CD4-positive, alpha-beta T cell (primary cell): Measurements from ENCODE around the gene NR1H4. TPM values are rescaled to one million over a fixed set of nuclear protein-coding genes. Genes with fewer than 3 reads are reported as not detected.

Experiments used
- ATAC-seq: fragments of 200-7000 bp; cut with Tn5 transposase; one replicate; pipeline ENCODE4 v1.10.0; 2022; ENCODE audit warnings: mild to moderate bottlenecking; ENCODE audit not compliant: poor library complexity
- CTCF ChIA-PET: fragments of 350-600 bp; sonication (Branson Sonifier 250); formaldehyde crosslinking; loops from one replicate; lab custom pipeline; 2021; ENCODE audit warnings: antibody characterized with exemption, inconsistent platforms; lab: Charles Lee
- POLR2A ChIA-PET: fragments of 350-600 bp; sonication (Branson Sonifier 250); formaldehyde crosslinking; loops from one replicate; lab custom pipeline; 2021; ENCODE audit warnings: antibody characterized with exemption, inconsistent platforms; lab: Charles Lee
- DNase-seq, 14 experiments: peaks; one replicate each; pipeline ENCODE4 v3.0.0-alpha.2; 2013 to 2020; ENCODE audit warnings: mixed read lengths in 2 of 14
- H3K27ac ChIP-seq, 2 donors: one replicate each; pipeline versions ENCODE4 v1.5.1 to v1.7.0; 2013; ENCODE audit warnings: low read length in 2 of 2, low read depth in 1 of 2, mild to moderate bottlenecking in 1 of 2
- H3K27me3 ChIP-seq, 2 experiments: 1 replicate in 1 of 2; 2 replicates in 1 of 2; pipeline versions ENCODE4 v1.6.1 to v1.7.0; 2013; ENCODE audit warnings: low read length in 2 of 2, control low read depth in 1 of 2, mild to moderate bottlenecking in 1 of 2, moderate library complexity in 1 of 2; ENCODE audit not compliant: insufficient read depth in 2 of 2, control insufficient read depth in 1 of 2
- H3K36me3 ChIP-seq: one replicate; pipeline ENCODE4 v1.6.1; 2013; ENCODE audit warnings: low read length, control low read depth; ENCODE audit not compliant: insufficient read depth
- H3K4me1 ChIP-seq: one replicate; pipeline ENCODE4 v1.6.1; 2013; ENCODE audit warnings: low read length, control low read depth; ENCODE audit not compliant: insufficient read depth
- H3K4me3 ChIP-seq: one replicate; pipeline ENCODE4 v1.5.1; 2013; ENCODE audit warnings: mild to moderate bottlenecking, low read length, moderate library complexity
- H3K9me3 ChIP-seq, 2 experiments: 1 replicate in 1 of 2; 2 replicates in 1 of 2; pipeline versions ENCODE4 v1.6.1 to v1.7.0; 2013; ENCODE audit warnings: low read length in 2 of 2, mild to moderate bottlenecking in 2 of 2, control low read depth in 1 of 2, moderate library complexity in 1 of 2; ENCODE audit not compliant: control insufficient read depth in 1 of 2, insufficient read depth in 1 of 2
- H3K27ac Mint-ChIP-seq: one replicate; pipeline ENCODE4 v1.8.0; 2020; ENCODE audit warnings: mixed read lengths
- H3K27me3 Mint-ChIP-seq: one replicate; pipeline ENCODE4 v1.8.0; 2021; ENCODE audit warnings: mixed read lengths
- H3K36me3 Mint-ChIP-seq: one replicate; pipeline ENCODE4 v1.8.0; 2021; ENCODE audit warnings: low read depth, mixed read lengths
- H3K4me1 Mint-ChIP-seq: one replicate; pipeline ENCODE4 v1.8.0; 2021; ENCODE audit warnings: low read depth, mixed read lengths
- H3K4me3 Mint-ChIP-seq: one replicate; pipeline ENCODE4 v1.8.0; 2020; ENCODE audit warnings: mild to moderate bottlenecking, mixed read lengths
- H3K9me3 Mint-ChIP-seq: one replicate; pipeline ENCODE4 v1.8.0; 2020; ENCODE audit warnings: mixed read lengths
- intact Hi-C, 2 experiments: fragments of 100-400 bp; cut with DNase I in 1 of 2; cut with micrococcal nuclease in 1 of 2; formaldehyde crosslinking; loops; one replicate each; pipeline versions ENCODE4 v1.15.1 to v1.9.0; 2023 to 2025; cut with DNase I, micrococcal nuclease
- total RNA-seq, 174 experiments: library from RNA in 2 of 174; stranded (reverse) in 2 of 174; gene quantifications; one replicate each; pipeline ENCODE4 v1.2.3 and lab custom pipeline; 2021 to 2026
- TF ChIP-seq, protein P1 (sequence below): fragments of 200-600 bp; IDR thresholded peaks from one replicate; pipeline ENCODE4 v1.8.0; 2022; ENCODE audit warnings: antibody characterized with exemption, mild to moderate bottlenecking

Gene NR1H4
- total RNA-seq, 2 experiments from 2014 or later = not detected

- no peaks in the 10 kb centered on the region for H3K36me3 Mint-ChIP-seq
- TF ChIP-seq, protein P1, sequence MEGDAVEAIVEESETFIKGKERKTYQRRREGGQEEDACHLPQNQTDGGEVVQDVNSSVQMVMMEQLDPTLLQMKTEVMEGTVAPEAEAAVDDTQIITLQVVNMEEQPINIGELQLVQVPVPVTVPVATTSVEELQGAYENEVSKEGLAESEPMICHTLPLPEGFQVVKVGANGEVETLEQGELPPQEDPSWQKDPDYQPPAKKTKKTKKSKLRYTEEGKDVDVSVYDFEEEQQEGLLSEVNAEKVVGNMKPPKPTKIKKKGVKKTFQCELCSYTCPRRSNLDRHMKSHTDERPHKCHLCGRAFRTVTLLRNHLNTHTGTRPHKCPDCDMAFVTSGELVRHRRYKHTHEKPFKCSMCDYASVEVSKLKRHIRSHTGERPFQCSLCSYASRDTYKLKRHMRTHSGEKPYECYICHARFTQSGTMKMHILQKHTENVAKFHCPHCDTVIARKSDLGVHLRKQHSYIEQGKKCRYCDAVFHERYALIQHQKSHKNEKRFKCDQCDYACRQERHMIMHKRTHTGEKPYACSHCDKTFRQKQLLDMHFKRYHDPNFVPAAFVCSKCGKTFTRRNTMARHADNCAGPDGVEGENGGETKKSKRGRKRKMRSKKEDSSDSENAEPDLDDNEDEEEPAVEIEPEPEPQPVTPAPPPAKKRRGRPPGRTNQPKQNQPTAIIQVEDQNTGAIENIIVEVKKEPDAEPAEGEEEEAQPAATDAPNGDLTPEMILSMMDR = no peak
- no peak for ATAC-seq
- H3K27me3 Mint-ChIP-seq = no peaks in the 10 kb centered on the region
- POLR2A ChIA-PET = no interaction called here
- Histone ChIP-seq H3K4me3 (no peak overlapping the region), H3K4me1 (no peaks in the 10 kb centered on the region), H3K27me3 (no peaks in the 10 kb centered on the region), H3K9me3 (no peaks in the 10 kb centered on the region), H3K36me3 (no peaks in the 10 kb centered on the region), H3K27ac (no peak overlapping the region)
- H3K27ac Mint-ChIP-seq = no peak overlapping the region
- CTCF ChIA-PET = no interaction called here
- no peaks in the 10 kb centered on the region for H3K4me1 Mint-ChIP-seq
- H3K9me3 Mint-ChIP-seq = peaks cover 4% of the 10 kb centered on the region
- intact Hi-C loops = no loop called here
- H3K4me3 Mint-ChIP-seq = no peak overlapping the region
- no peak for DNase-seq
Measured at GRCh38 chr12:100512692-100513091, 39.0 kb downstream of the NR1H4 start.

DNA sequence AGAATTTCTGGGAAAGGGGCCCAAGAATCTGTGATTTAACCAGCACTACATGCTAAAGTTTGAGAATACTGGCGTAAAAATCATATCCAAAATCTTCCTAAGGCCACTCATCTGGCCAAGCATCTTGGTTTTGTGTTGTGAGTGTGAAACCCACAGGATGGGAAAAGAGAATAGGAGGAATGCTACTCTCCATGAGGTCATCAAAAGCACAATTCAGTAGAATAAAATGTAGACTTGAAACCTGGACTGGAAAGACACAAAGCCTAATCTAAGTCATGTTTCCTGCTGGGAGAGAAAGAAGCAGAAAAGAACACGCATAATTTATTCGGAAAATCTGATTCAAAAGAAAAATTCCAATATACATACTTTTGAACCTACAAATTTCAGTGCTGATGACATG, 42.3 kb downstream of the NR1H4 start:
- H3K4me3 ChIP-seq = no peak overlapping the region
- H3K27ac ChIP-seq = no peak overlapping the region
- peaks cover 4% of the 10 kb centered on the region for H3K27me3 Mint-ChIP-seq
- H3K4me3 Mint-ChIP-seq = no peak overlapping the region
- H3K27ac Mint-ChIP-seq = no peak overlapping the region
- POLR2A ChIA-PET = no interaction called here
- H3K36me3 ChIP-seq = no peaks in the 10 kb centered on the region
- no peak for DNase-seq
- H3K4me1 ChIP-seq = no peaks in the 10 kb centered on the region
- H3K9me3 Mint-ChIP-seq = peaks cover 4% of the 10 kb centered on the region
- H3K36me3 Mint-ChIP-seq = no peaks in the 10 kb centered on the region
- no peaks in the 10 kb centered on the region for H3K4me1 Mint-ChIP-seq
- H3K9me3 ChIP-seq = no peaks in the 10 kb centered on the region
- H3K27me3 ChIP-seq = no peaks in the 10 kb centered on the region
- CTCF ChIA-PET = no interaction called here
- TF ChIP-seq, protein P1 = no peak
- intact Hi-C loops = no loop called here
- ATAC-seq = no peak

GRCh38 chr12:100518376-100518775, 44.7 kb downstream of the NR1H4 start:
- Mint-ChIP-seq H3K9me3 (peaks cover 4% of the 10 kb centered on the region), H3K27ac (no peak overlapping the region), H3K4me1 (no peaks in the 10 kb centered on the region), H3K36me3 (no peaks in the 10 kb centered on the region), H3K27me3 (peaks cover 16% of the 10 kb centered on the region), H3K4me3 (no peak overlapping the region)
- ChIA-PET CTCF (no interaction called here), POLR2A (no interaction called here)
- Histone ChIP-seq H3K27ac (no peak overlapping the region), H3K4me3 (no peak overlapping the region), H3K36me3 (no peaks in the 10 kb centered on the region), H3K27me3 (no peaks in the 10 kb centered on the region), H3K4me1 (no peaks in the 10 kb centered on the region), H3K9me3 (no peaks in the 10 kb centered on the region)
- DNase-seq = no peak
- TF ChIP-seq, protein P1 = no peak
- intact Hi-C loops = no loop called here
- no peak for ATAC-seq
